PC-9 (cell line): ENCODE results near the gene ENTHD1. TPM values are rescaled to one million over a fixed set of nuclear protein-coding genes. Genes with fewer than 3 reads are reported as not detected.

Experiments
- BruUV-seq: library from RNA; stranded (reverse); fragments of 400-500 nt; replicated peaks from 2 replicates; lab custom pipeline; 2021; lab: Mats Ljungman, UMichigan
- CTCF ChIA-PET: fragments of 300-600 bp; sonication (Branson Sonifier 250); formaldehyde crosslinking; loops from one replicate; lab custom pipeline; 2022; ENCODE audit warnings: antibody characterized with exemption; lab: Charles Lee
- POLR2A ChIA-PET: fragments of 300-600 bp; sonication (Branson Sonifier 250); formaldehyde crosslinking; loops from one replicate; lab custom pipeline; 2022; ENCODE audit warnings: antibody characterized with exemption; ENCODE audit not compliant: unreplicated experiment; lab: Charles Lee
- DNase-seq, 2 experiments: peaks; one replicate each; pipeline versions ENCODE4 v3.0.0 to v3.0.0-alpha.2; 2015 to 2022; ENCODE audit warnings: mixed read lengths in 1 of 2
- H2AFZ ChIP-seq: fragments of 200-600 bp; sonication (generic); 2 replicates; pipeline ENCODE4 v1.8.1; 2017; ENCODE audit warnings: antibody characterized with exemption
- H3F3A ChIP-seq: fragments of 200-600 bp; sonication (generic); 2 replicates; pipeline ENCODE4 v1.8.1; 2017; ENCODE audit warnings: antibody characterized with exemption, mild to moderate bottlenecking, low read depth; ENCODE audit not compliant: insufficient read depth
- H3K27ac ChIP-seq: fragments of 200-600 bp; sonication (generic); 2 replicates; pipeline ENCODE4 v1.6.1; 2016; ENCODE audit warnings: mixed run types
- H3K27me3 ChIP-seq: fragments of 200-600 bp; sonication (generic); 2 replicates; pipeline ENCODE4 v1.6.1; 2016; ENCODE audit warnings: low read depth, mixed run types; ENCODE audit not compliant: insufficient read depth
- H3K36me3 ChIP-seq: fragments of 200-600 bp; sonication (generic); 2 replicates; pipeline ENCODE4 v1.6.1; 2016; ENCODE audit warnings: low read depth, mixed run types
- H3K4me1 ChIP-seq: fragments of 200-600 bp; sonication (generic); replicated peaks from 2 replicates; pipeline ENCODE4 v1.6.1; 2016; ENCODE audit warnings: mixed run types; ENCODE audit not compliant: insufficient read depth
- H3K4me2 ChIP-seq: fragments of 200-600 bp; sonication (generic); 2 replicates; pipeline ENCODE4 v1.6.1; 2017; ENCODE audit warnings: mixed run types
- H3K4me3 ChIP-seq: fragments of 200-600 bp; sonication (generic); 2 replicates; pipeline ENCODE4 v1.6.1; 2016; ENCODE audit warnings: mixed run types
- H3K79me2 ChIP-seq: fragments of 200-600 bp; sonication (generic); 2 replicates; pipeline ENCODE4 v1.6.1; 2017; ENCODE audit warnings: low read depth, mixed run types
- H3K9me2 ChIP-seq: fragments of 200-600 bp; sonication (generic); 2 replicates; pipeline ENCODE4 v1.8.1; 2017; ENCODE audit warnings: mild to moderate bottlenecking; ENCODE audit not compliant: insufficient read depth
- H3K9me3 ChIP-seq: fragments of 200-600 bp; sonication (generic); 2 replicates; pipeline ENCODE4 v1.8.1; 2016; ENCODE audit warnings: low read depth; ENCODE audit not compliant: insufficient read depth
- H4K20me1 ChIP-seq: fragments of 200-600 bp; sonication (generic); 2 replicates; pipeline ENCODE4 v1.8.1; 2017; ENCODE audit not compliant: insufficient read depth
- CTCF ChIP-seq: fragments of 200-600 bp; sonication (generic); conservative IDR thresholded peaks from 2 replicates; pipeline ENCODE4 v1.6.1; 2017; ENCODE audit warnings: mixed run types, antibody characterized with exemption, mild to moderate bottlenecking, moderate library complexity
- EZH2 ChIP-seq: fragments of 200-600 bp; sonication (generic); IDR thresholded peaks from 2 replicates; pipeline ENCODE4 v1.8.0; 2017; ENCODE audit warnings: antibody characterized with exemption, low read depth
- intact Hi-C: fragments of 100-400 bp; cut with micrococcal nuclease; formaldehyde crosslinking; loops from one replicate; pipeline ENCODE4 v1.10.0; 2022; ENCODE audit not compliant: unreplicated experiment
- total RNA-seq: library from RNA; stranded (reverse); gene quantifications from 2 replicates; pipeline ENCODE4 v1.2.3, GENCODE V29; 2021

The ENTHD1 gene
- total RNA-seq, 1 experiment from 2014 or later: not detected

GRCh38 chr22:39935612-39936011 lies 42.1 kb upstream of the ENTHD1 start:
- Histone ChIP-seq H3K9me2 (no peaks in the 10 kb centered on the region), H3K4me2 (no peak overlapping the region), H3K27ac (no peak overlapping the region), H4K20me1 (peaks cover 1% of the 10 kb centered on the region; the same call in 1 of the 2 replicates), H3F3A (no peaks in the 10 kb centered on the region), H3K79me2 (no peaks in the 10 kb centered on the region), H3K36me3 (no peaks in the 10 kb centered on the region), H3K4me3 (no peak overlapping the region), H3K27me3 (peaks cover 95% of the 10 kb centered on the region), H3K4me1 (no peaks in the 10 kb centered on the region), H3K9me3 (no peaks in the 10 kb centered on the region), H2AFZ (no peak overlapping the region)
- no TSS peak for BruUV-seq
- ChIA-PET CTCF (no interaction called here), POLR2A (no interaction called here)
- TF ChIP-seq EZH2 (no peak), CTCF (no peak)
- no peak for DNase-seq
- intact Hi-C loops: loop anchor here (5.0 to 10.0 kb wide), 2 partner anchors 311 to 393 kb away; no protein-coding TSS in a partner anchor

GRCh38 chr22:39935116-39935515 lies 41.6 kb upstream of the ENTHD1 start:
- Histone ChIP-seq H3K9me3 (no peaks in the 10 kb centered on the region), H3K4me3 (no peak overlapping the region), H3K27me3 (peaks cover 95% of the 10 kb centered on the region), H3K9me2 (no peaks in the 10 kb centered on the region), H3K27ac (no peak overlapping the region), H3F3A (no peaks in the 10 kb centered on the region), H3K36me3 (no peaks in the 10 kb centered on the region), H2AFZ (no peak overlapping the region), H3K4me1 (no peaks in the 10 kb centered on the region), H3K79me2 (no peaks in the 10 kb centered on the region), H4K20me1 (no peaks in the 10 kb centered on the region), H3K4me2 (no peak overlapping the region)
- BruUV-seq: no TSS peak
- CTCF ChIA-PET: no interaction called here
- POLR2A ChIA-PET: no interaction called here
- no peak for DNase-seq
- TF ChIP-seq CTCF: no peak
- intact Hi-C loops: loop anchor here (5.0 to 10.0 kb wide), 2 partner anchors 310 to 393 kb away; no protein-coding TSS in a partner anchor

GRCh38 chr22:39933741-39934140 lies 40.2 kb upstream of the ENTHD1 start:
- H3K27me3 ChIP-seq: peaks cover 94% of the 10 kb centered on the region
- no peak for DNase-seq
- no peaks in the 10 kb centered on the region for H3K36me3 ChIP-seq
- no peaks in the 10 kb centered on the region for H3K9me3 ChIP-seq
- no peaks in the 10 kb centered on the region for H3K79me2 ChIP-seq
- no peaks in the 10 kb centered on the region for H3K4me1 ChIP-seq
- H3K9me2 ChIP-seq: no peaks in the 10 kb centered on the region
- H3K27ac ChIP-seq: no peak overlapping the region
- TF ChIP-seq EZH2 (no peak), CTCF (no peak)
- H2AFZ ChIP-seq: no peak overlapping the region
- ChIA-PET CTCF (interaction anchor here (0.7 to 1.0 kb wide), 2 partner anchors 91 to 321 kb away, joined by 3 to 9 read pairs; no protein-coding TSS in a partner anchor), POLR2A (no interaction called here)
- no peaks in the 10 kb centered on the region for H3F3A ChIP-seq
- intact Hi-C loops: loop anchor here (2.0 to 10.0 kb wide), 3 partner anchors 91 to 376 kb away; no protein-coding TSS in a partner anchor
- H4K20me1 ChIP-seq: no peaks in the 10 kb centered on the region
- no peak overlapping the region for H3K4me2 ChIP-seq
- BruUV-seq: no TSS peak
- no peak overlapping the region for H3K4me3 ChIP-seq
